Upper lobe of left lung (tissue), 6 donors: ENCODE data around the gene MKKS. TPM values are rescaled to one million over a fixed set of nuclear protein-coding genes. Genes with fewer than 3 reads are reported as not detected.

Source experiments
- ATAC-seq, 2 donors: fragments of 200-7000 bp; cut with Tn5 transposase; one replicate each; pipeline ENCODE4 v1.9.1; 2022; ENCODE audit warnings: mild to moderate bottlenecking in 2 of 2, moderate library complexity in 2 of 2; ENCODE audit not compliant: low FRiP score in 2 of 2
- DNase-seq, 2 donors: peaks; one replicate each; pipeline ENCODE4 v3.0.0-alpha.2; 2019 to 2020
- H3K27ac ChIP-seq, 4 donors: fragments of 200-600 bp; sonication (generic); one replicate each; pipeline ENCODE4 v1.5.1; 2016 to 2019
- H3K27me3 ChIP-seq, 4 donors: fragments of 200-600 bp; sonication (generic); one replicate each; pipeline ENCODE4 v1.5.1; 2017 to 2019
- H3K36me3 ChIP-seq, 4 donors: fragments of 200-600 bp; sonication (generic); one replicate each; pipeline ENCODE4 v1.5.1; 2016 to 2019
- H3K4me1 ChIP-seq, 4 donors: fragments of 200-600 bp; sonication (generic); one replicate each; pipeline ENCODE4 v1.5.1; 2018 to 2019
- H3K4me3 ChIP-seq, 4 donors: fragments of 200-600 bp; sonication (generic); one replicate each; pipeline ENCODE4 v1.5.1; 2017 to 2019; ENCODE audit warnings: mild to moderate bottlenecking in 2 of 4, moderate library complexity in 1 of 4
- H3K9me3 ChIP-seq, 4 donors: fragments of 200-600 bp; sonication (generic); one replicate each; pipeline ENCODE4 v1.5.1; 2018 to 2019
- EP300 ChIP-seq, 4 donors: sonication (generic); formaldehyde crosslinking; IDR thresholded peaks; one replicate each; pipeline ENCODE4 v1.5.1; 2017; ENCODE audit warnings: antibody characterized with exemption in 4 of 4, control low read depth in 2 of 4
- POLR2A ChIP-seq, 4 donors: fragments of 450-650 bp; IDR thresholded peaks; one replicate each; pipeline ENCODE4 v1.5.1; 2016 to 2017; ENCODE audit warnings: antibody characterized with exemption in 4 of 4, mild to moderate bottlenecking in 2 of 4
- POLR2AphosphoS5 ChIP-seq, 2 donors: sonication (generic); formaldehyde crosslinking; IDR thresholded peaks; one replicate each; pipeline ENCODE4 v1.5.1; 2017; ENCODE audit warnings: antibody characterized with exemption in 2 of 2
- WGBS, 2 donors: methylation state at CpG; one replicate each; pipeline ENCODE4 v1.1.5; 2017 to 2018; 5-methylcytosine and 5-hydroxymethylcytosine counted together
- total RNA-seq, 6 donors: library from RNA; depleted of rRNA in 4 of 6; stranded (reverse); fragments of >200 nt in 4 of 6; gene quantifications; one replicate each; pipeline versions ENCODE4 v1.1.0 to v1.2.1, GENCODE V29; 2016 to 2021
- TF ChIP-seq, protein P1 (sequence below), 6 experiments: fragments of 450-650 bp in 4 of 6; fragments of 200-600 bp in 2 of 6; sonication (generic) in 2 of 6; IDR thresholded peaks; one replicate each; pipeline ENCODE4 v1.5.1; 2016 to 2019; ENCODE audit warnings: antibody characterized with exemption in 6 of 6
- donor health status: DM: no; HTN: no; CAD: no; lungs with moderate emphysema.
- donor health status: DM: no; HTN: yes; CAD: no; lungs with severe emphysema.

Gene MKKS
- total RNA-seq, 6 donors from 2014 or later = 3.1 to 19.3 (median 11.8) TPM

DNA sequence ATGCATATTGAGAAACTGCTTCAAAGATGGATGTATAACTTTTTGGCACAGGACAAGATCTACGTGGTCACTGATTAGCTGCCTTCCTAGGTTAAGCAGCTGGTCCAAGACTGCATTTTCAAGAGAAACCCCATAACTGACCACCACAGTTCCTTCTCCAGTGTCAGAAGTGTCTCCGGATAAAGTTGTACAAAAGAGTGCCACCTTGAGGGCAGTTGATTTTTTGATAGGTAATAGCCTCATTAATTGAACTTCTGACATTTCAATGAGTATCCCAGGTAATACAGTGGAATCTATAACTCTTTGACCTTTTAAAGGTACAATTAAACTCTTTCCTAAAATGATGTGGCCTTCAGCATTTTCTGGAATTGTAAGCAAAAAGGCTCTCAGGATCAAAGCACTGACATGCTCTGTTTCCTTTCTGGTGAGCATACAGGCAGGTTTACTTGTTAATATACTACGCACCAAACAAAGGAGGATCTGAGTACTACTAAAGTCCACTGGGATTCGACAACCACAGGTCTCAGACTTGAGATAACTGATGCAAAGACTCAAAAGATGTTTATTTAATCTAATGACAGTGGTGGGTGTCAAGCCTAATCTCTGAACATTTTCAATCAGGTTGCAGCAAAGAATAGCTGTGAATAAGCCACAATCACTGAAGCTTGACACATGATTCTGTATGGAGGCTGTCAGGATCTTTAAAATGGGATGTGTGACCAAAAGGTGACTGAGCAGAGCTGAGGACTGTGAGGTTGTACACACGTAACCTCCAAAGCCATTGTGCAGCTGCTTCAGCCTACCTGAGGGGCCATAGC is 21.2 kb downstream of the MKKS start:
- Histone ChIP-seq H3K36me3 (peaks cover 0 to 25% (median 3%) of the 10 kb centered on the region in 4 donors), H3K4me3 (no peak overlapping the region), H3K27ac (no peak overlapping the region), H3K27me3 (no peaks in the 10 kb centered on the region), H3K4me1 (peaks cover 0 to 9% (median under 1%) of the 10 kb centered on the region in 4 donors), H3K9me3 (no peaks in the 10 kb centered on the region)
- DNase-seq (no peak), ATAC-seq (no peak)
- 82 to 85% methylated on average over 5 of the region's 5 CpGs for WGBS, 2 donors
- TF ChIP-seq EP300 (IDR thresholded peaks at IDR 0.05) = no peak
- no peak for TF ChIP-seq POLR2AphosphoS5 (IDR thresholded peaks at IDR 0.05)
- TF ChIP-seq, protein P1, sequence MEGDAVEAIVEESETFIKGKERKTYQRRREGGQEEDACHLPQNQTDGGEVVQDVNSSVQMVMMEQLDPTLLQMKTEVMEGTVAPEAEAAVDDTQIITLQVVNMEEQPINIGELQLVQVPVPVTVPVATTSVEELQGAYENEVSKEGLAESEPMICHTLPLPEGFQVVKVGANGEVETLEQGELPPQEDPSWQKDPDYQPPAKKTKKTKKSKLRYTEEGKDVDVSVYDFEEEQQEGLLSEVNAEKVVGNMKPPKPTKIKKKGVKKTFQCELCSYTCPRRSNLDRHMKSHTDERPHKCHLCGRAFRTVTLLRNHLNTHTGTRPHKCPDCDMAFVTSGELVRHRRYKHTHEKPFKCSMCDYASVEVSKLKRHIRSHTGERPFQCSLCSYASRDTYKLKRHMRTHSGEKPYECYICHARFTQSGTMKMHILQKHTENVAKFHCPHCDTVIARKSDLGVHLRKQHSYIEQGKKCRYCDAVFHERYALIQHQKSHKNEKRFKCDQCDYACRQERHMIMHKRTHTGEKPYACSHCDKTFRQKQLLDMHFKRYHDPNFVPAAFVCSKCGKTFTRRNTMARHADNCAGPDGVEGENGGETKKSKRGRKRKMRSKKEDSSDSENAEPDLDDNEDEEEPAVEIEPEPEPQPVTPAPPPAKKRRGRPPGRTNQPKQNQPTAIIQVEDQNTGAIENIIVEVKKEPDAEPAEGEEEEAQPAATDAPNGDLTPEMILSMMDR (IDR thresholded peaks at IDR 0.05) = no peak
- TF ChIP-seq POLR2A (IDR thresholded peaks at IDR 0.05) = no peak

DNA sequence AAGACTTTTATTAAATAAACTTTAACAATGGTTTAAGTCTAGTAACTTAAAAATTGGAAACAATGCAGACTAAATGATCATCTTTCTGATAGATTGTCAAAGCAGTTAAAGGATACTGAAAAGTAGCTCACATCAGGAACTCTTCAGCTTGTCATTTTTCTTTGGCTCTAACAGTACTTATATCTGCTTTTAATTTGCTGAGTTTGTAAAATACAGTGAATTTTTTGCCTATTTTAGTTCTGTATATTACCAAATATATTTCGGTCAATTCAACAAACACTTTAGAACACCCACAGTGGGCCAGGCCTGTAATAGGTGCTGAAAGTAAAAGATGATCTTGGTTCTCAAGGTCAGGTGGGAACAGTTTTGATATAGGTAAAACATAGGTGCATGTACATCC is 22.3 kb downstream of the MKKS start:
- TF ChIP-seq POLR2A (IDR thresholded peaks at IDR 0.05) = no peak
- TF ChIP-seq, protein P1 (IDR thresholded peaks at IDR 0.05) = no peak
- TF ChIP-seq EP300 (IDR thresholded peaks at IDR 0.05) = no peak
- no peak for TF ChIP-seq POLR2AphosphoS5 (IDR thresholded peaks at IDR 0.05)

GRCh38 chr20:10408108-10408813 is 25.8 kb downstream of the MKKS start:
- H3K4me1 ChIP-seq = no peaks in the 10 kb centered on the region

More for the DNA sequence above, 22.3 kb downstream of the MKKS start:
- H3K4me1 ChIP-seq = peaks cover 0 to 9% (median 0%) of the 10 kb centered on the region in 4 donors
- WGBS, 2 donors = 87 to 97% methylated on average over 1 of the region's 1 CpG
- ATAC-seq (no peak), DNase-seq (no peak)
- no peaks in the 10 kb centered on the region for H3K27me3 ChIP-seq
- H3K9me3 ChIP-seq = no peaks in the 10 kb centered on the region
- no peak overlapping the region for H3K4me3 ChIP-seq
- H3K36me3 ChIP-seq = peaks cover 0 to 32% (median 3%) of the 10 kb centered on the region in 4 donors
- H3K27ac ChIP-seq = no peak overlapping the region

DNA sequence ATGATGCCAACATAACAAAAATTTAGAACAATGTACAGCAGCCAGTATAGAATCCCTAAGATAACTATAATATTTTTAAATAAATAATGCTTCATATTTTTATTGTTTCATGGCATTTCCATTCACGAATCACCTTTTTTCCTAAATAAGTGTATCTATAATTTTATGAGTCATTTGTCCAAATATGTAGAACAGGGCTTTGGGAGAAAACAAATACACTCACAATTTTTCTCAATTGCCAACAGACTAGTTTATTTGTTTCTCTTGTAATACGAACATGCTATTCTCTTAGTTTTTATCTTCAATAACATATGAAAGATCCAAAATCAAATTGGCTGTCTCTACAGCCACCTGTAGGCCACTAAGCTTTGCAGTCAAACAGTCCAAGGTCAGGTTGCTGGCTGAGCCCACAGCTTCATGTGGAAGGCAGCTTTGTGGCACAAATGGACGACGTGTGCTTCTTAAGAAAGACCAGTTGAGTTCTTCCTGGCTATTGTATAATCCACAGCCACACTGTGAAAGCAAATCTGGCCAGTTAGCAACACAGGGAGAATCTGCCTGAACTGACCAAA is 29.0 kb downstream of the MKKS start:
- H3K9me3 ChIP-seq = no peaks in the 10 kb centered on the region
- H3K4me3 ChIP-seq = no peak overlapping the region
- TF ChIP-seq, protein P1 (IDR thresholded peaks at IDR 0.05) = no peak
- no peak for TF ChIP-seq POLR2A (IDR thresholded peaks at IDR 0.05)
- TF ChIP-seq POLR2AphosphoS5 (IDR thresholded peaks at IDR 0.05) = no peak
- TF ChIP-seq EP300 (IDR thresholded peaks at IDR 0.05) = no peak
- no peak overlapping the region for H3K27ac ChIP-seq
- DNase-seq (no peak), ATAC-seq (no peak)
- H3K4me1 ChIP-seq = no peaks in the 10 kb centered on the region
- H3K27me3 ChIP-seq = no peaks in the 10 kb centered on the region
- 75 to 81% methylated on average over 4 of the region's 4 CpGs for WGBS, 2 donors
- peaks cover 0 to 27% (median 5%) of the 10 kb centered on the region in 4 donors for H3K36me3 ChIP-seq

More at GRCh38 chr20:10408108-10408813, 25.8 kb downstream of the MKKS start:
- no peak for DNase-seq
- no peak for ATAC-seq
- Histone ChIP-seq H3K9me3 (no peaks in the 10 kb centered on the region), H3K27ac (no peak overlapping the region), H3K27me3 (no peaks in the 10 kb centered on the region), H3K4me3 (no peak overlapping the region), H3K36me3 (peaks cover 2 to 42% (median 6%) of the 10 kb centered on the region in 4 donors)
- TF ChIP-seq POLR2A (IDR thresholded peaks at IDR 0.05) (no peak), POLR2AphosphoS5 (IDR thresholded peaks at IDR 0.05) (no peak), EP300 (IDR thresholded peaks at IDR 0.05) (no peak)
- TF ChIP-seq, protein P1 (IDR thresholded peaks at IDR 0.05) = no peak
- 95% methylated on average over 2 of the region's 2 CpGs for WGBS, 2 donors
